ENCODE measurements around the gene RASSF1. TPM values are rescaled to one million over a fixed set of nuclear protein-coding genes. Genes with fewer than 3 reads are reported as not detected.

Gene RASSF1
- total and polyA plus RNA-seq, 5 donors = 15.6 to 20.4 (median 15.9) TPM

GRCh38 chr3:50341996-50342650 lies 1.5 kb upstream of the RASSF1 start:
- intact Hi-C loops (cut with DNase I) = no loop called here
- no peak overlapping the region for H3K4me3 ChIP-seq (ENCODE audit: low read length)
- no peak overlapping the region for H3K27ac ChIP-seq (ENCODE audit: low read length)
- H3K4me1 ChIP-seq (ENCODE audit: control insufficient read depth, insufficient read depth, low read length) = no peaks in the 10 kb centered on the region
- no peaks in the 10 kb centered on the region for H3K9me3 ChIP-seq (ENCODE audit: control insufficient read depth, low read length)
- DNase-seq (peak in 2 of 3 donors; percentile 37 to 62), ATAC-seq (no peak)
- WGBS = 91% methylated on average over 13 of the region's 13 CpGs
- H3K27me3 ChIP-seq (ENCODE audit: control insufficient read depth, insufficient read depth) = no peaks in the 10 kb centered on the region

DNA sequence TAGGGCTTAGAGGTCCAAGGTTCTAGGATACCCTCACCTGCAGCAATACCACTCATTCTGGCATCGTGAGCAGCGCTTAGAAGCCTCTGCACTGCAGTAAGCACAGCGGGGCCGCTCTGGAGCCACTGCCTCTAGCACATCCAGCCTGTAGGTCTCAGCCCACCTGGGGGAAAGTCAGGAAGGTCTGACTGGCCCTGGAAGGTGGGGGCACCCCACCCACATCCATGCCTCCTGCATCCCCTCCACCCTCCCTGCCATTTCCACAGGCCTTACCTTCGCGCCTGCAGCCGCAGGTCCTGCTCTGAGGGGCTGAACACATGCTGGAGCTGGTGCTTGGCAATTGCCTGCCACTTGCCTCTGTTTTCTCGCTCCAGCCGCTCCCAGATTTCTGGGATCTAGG lies 901 bp upstream of the RASSF1 start:
- ATAC-seq (no peak), DNase-seq (peak in 2 of 3 donors; percentile 63 to 73)
- H3K9me3 ChIP-seq (ENCODE audit: control insufficient read depth, low read length) = no peaks in the 10 kb centered on the region
- 86% methylated on average over 9 of the region's 9 CpGs for WGBS
- H3K4me3 ChIP-seq (ENCODE audit: low read length) = peak overlapping the region; percentile 12
- H3K27me3 ChIP-seq (ENCODE audit: control insufficient read depth, insufficient read depth) = no peaks in the 10 kb centered on the region
- no peaks in the 10 kb centered on the region for H3K4me1 ChIP-seq (ENCODE audit: control insufficient read depth, insufficient read depth, low read length)
- intact Hi-C loops (cut with DNase I) = no loop called here
- H3K27ac ChIP-seq (ENCODE audit: low read length) = peak overlapping the region; percentile 1

DNA sequence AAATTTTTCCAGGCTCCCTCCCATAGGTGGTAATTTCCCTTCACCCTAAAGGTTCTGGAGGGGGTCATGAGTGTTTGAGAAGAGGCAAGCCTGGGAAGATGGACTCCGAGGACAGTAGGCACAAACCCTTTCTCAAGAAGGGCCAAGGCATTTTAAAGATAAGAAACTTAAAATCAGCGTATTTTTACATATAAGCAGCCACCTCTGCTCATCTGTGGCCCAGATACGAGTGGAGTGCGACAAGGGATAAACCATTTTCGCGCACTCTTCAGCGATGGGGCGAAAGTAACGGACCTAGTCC lies 539 bp downstream of the RASSF1 start:
- ATAC-seq = no peak
- Histone ChIP-seq H3K4me3 (ENCODE audit: low read length) (peak overlapping the region; percentile 12), H3K9me3 (ENCODE audit: control insufficient read depth, low read length) (no peaks in the 10 kb centered on the region), H3K27me3 (ENCODE audit: control insufficient read depth, insufficient read depth) (no peaks in the 10 kb centered on the region), H3K27ac (ENCODE audit: low read length) (peak overlapping the region; percentile 53), H3K4me1 (ENCODE audit: control insufficient read depth, insufficient read depth, low read length) (no peaks in the 10 kb centered on the region)
- WGBS = 20% methylated on average over 9 of the region's 9 CpGs
- DNase-seq = no peak
- intact Hi-C loops (cut with DNase I) = no loop called here

- DNase-seq = peak in 1 of 3 donors; percentile 65
- no peaks in the 10 kb centered on the region for H3K4me1 ChIP-seq (ENCODE audit: control insufficient read depth, insufficient read depth, low read length)
- H3K27me3 ChIP-seq (ENCODE audit: control insufficient read depth, insufficient read depth) = no peaks in the 10 kb centered on the region
- WGBS = 76% methylated on average over 14 of the region's 14 CpGs
- no peak for ATAC-seq
- intact Hi-C loops (cut with DNase I) = no loop called here
- H3K9me3 ChIP-seq (ENCODE audit: control insufficient read depth, low read length) = no peaks in the 10 kb centered on the region
- H3K27ac ChIP-seq (ENCODE audit: low read length) = peak overlapping the region; percentile 2
- peak overlapping the region; percentile 12 for H3K4me3 ChIP-seq (ENCODE audit: low read length)
Observed at GRCh38 chr3:50339485-50340146, 1.0 kb downstream of the RASSF1 start.

DNA sequence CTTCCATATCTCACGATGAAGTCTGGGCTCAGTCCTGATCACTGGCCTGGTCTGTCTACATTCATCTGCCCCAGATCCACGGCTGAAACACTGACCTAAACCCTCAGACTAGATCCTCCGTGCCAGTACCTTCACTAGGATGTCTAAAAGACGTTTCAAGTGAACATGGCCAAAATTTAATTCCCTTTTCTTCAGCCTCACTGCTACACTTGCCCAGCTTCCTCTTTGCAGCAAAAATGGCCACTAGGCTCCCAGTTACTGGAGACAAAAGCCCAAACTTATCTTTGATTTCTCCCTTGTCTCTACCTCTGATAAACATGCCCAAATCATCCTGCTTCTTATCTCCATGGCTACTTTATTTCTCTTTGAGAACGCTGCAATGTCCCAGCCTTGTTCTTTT lies 1.7 kb downstream of the RASSF1 start:
- no peak overlapping the region for H3K4me3 ChIP-seq (ENCODE audit: low read length)
- DNase-seq (no peak), ATAC-seq (no peak)
- WGBS = 59% methylated on average over 5 of the region's 5 CpGs
- intact Hi-C loops (cut with DNase I) = no loop called here
- H3K27me3 ChIP-seq (ENCODE audit: control insufficient read depth, insufficient read depth) = no peaks in the 10 kb centered on the region
- H3K4me1 ChIP-seq (ENCODE audit: control insufficient read depth, insufficient read depth, low read length) = no peaks in the 10 kb centered on the region
- no peaks in the 10 kb centered on the region for H3K9me3 ChIP-seq (ENCODE audit: control insufficient read depth, low read length)
- H3K27ac ChIP-seq (ENCODE audit: low read length) = peak overlapping the region; percentile 60

DNA sequence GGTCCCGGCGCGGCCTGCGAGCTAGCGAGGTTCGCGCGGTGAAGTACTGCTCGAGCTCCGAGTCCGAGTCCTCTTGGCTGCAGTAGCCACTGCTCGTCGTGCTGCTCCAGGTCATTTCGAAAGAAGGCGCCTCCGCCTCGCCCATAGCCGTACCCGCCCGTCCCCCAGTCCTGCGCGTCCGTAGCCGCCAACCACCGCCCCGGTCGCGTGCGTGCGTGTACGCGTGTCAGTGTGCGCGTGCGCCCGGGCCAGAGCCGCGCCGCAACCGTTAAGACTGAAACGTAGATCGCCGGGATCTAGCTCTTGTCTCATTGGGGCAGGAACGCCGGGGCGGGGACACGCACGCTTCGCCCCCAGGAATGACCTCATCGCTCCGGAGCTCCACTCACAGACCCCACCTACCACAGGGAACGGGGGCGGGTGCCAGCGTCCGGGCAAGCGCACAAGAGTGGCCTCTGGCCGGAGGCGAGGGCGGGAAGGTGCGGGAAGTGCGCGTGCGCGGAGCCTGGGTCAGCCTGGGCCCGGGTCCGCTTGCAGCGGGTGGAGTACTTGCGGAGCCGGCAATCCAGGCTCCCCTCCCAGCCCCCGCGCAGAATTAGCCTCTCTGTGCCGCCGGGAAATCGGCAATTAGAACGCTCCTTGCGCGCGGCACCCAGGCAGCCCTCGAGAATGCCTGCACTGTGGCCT lies 3.3 kb downstream of the RASSF1 start:
- H3K4me3 ChIP-seq (ENCODE audit: low read length) = peak overlapping the region; percentile 74
- intact Hi-C loops (cut with DNase I) = no loop called here
- no peaks in the 10 kb centered on the region for H3K9me3 ChIP-seq (ENCODE audit: control insufficient read depth, low read length)
- peak overlapping the region; percentile 96 for H3K27ac ChIP-seq (ENCODE audit: low read length)
- peak; percentile 100 for DNase-seq
- peak; percentile 82 to 91 for ATAC-seq
- no peaks in the 10 kb centered on the region for H3K4me1 ChIP-seq (ENCODE audit: control insufficient read depth, insufficient read depth, low read length)
- no peaks in the 10 kb centered on the region for H3K27me3 ChIP-seq (ENCODE audit: control insufficient read depth, insufficient read depth)
- under 1% methylated on average over 79 of the region's 79 CpGs for WGBS

GRCh38 chr3:50336452-50337174 lies 4.0 kb downstream of the RASSF1 start:
- Histone ChIP-seq H3K27me3 (ENCODE audit: control insufficient read depth, insufficient read depth) (no peaks in the 10 kb centered on the region), H3K27ac (ENCODE audit: low read length) (peak overlapping the region; percentile 77), H3K4me1 (ENCODE audit: control insufficient read depth, insufficient read depth, low read length) (no peaks in the 10 kb centered on the region), H3K9me3 (ENCODE audit: control insufficient read depth, low read length) (no peaks in the 10 kb centered on the region), H3K4me3 (ENCODE audit: low read length) (peak overlapping the region; percentile 74)
- WGBS = under 1% methylated on average over 31 of the region's 31 CpGs
- no peak for DNase-seq
- ATAC-seq = no peak
- intact Hi-C loops (cut with DNase I) = no loop called here

- Histone ChIP-seq H3K27me3 (ENCODE audit: control insufficient read depth, insufficient read depth) (no peaks in the 10 kb centered on the region), H3K4me3 (ENCODE audit: low read length) (no peak overlapping the region), H3K9me3 (ENCODE audit: control insufficient read depth, low read length) (no peaks in the 10 kb centered on the region), H3K4me1 (ENCODE audit: control insufficient read depth, insufficient read depth, low read length) (no peaks in the 10 kb centered on the region), H3K27ac (ENCODE audit: low read length) (peak overlapping the region; percentile 63)
- ATAC-seq = no peak
- peak in 1 of 3 donors; percentile 28 for DNase-seq
- intact Hi-C loops (cut with DNase I) = no loop called here
- 42% methylated on average over 5 of the region's 5 CpGs for WGBS
Observed at GRCh38 chr3:50334339-50335075, 6.1 kb downstream of the RASSF1 start.

DNA sequence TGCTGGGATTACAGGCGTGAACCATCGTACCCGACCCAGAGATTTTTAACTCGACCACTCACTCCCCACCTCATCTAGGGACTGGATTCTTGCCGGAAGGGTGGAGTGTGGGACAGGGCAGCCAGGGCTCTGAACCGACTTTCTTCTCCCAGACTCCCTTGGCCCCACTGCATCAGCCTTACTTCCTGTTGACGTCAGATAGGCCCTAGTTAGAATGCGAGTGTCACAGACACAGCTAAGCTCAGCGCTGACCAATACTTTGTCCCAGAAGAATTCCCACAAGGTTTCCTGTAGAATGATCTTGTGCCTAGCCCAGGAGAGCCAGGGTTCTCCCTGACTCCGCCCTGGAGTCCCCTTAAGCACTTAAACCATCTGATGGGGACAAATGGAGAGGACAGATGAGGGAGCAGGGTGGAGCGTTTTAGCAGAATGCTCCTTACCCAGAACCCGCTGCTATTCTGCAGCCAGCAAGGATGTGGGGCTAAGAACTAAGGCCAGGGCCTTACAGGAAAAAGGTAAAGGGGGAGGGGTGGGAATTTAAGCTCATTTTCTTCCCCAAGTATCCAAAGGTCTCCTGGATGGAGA lies 6.8 kb downstream of the RASSF1 start:
- DNase-seq = peak; percentile 81 to 87 (median 83)

DNA sequence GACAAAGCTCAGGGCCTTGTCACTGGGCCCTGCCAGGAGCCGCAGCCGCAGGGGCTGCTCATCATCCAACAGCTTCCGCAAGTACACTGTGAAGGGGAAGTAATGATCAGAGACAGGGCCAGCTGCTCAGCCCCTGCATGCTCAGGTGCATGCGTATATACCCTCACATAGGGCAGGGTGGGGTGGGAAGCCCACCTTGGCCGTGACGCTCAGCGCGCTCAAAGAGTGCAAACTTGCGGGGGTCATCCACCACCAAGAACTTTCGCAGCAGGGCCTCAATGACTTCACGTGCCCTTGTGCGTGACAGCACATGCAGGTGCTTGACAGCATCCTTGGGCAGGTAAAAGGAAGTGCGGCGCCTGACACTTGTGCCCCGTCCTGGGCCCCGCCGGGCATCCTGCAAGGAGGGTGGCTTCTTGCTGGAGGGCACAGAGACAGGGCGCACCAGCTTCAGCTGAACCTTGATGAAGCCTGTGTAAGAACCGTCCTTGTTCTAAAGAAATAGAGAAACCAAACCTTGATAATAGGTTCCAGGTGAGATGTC lies 9.2 kb downstream of the RASSF1 start:
- intact Hi-C loops (cut with DNase I) = no loop called here

More for the DNA sequence above, 6.8 kb downstream of the RASSF1 start:
- Histone ChIP-seq H3K27me3 (ENCODE audit: control insufficient read depth, insufficient read depth) (no peaks in the 10 kb centered on the region), H3K4me3 (ENCODE audit: low read length) (no peak overlapping the region), H3K4me1 (ENCODE audit: control insufficient read depth, insufficient read depth, low read length) (no peaks in the 10 kb centered on the region), H3K27ac (ENCODE audit: low read length) (peak overlapping the region; percentile 71), H3K9me3 (ENCODE audit: control insufficient read depth, low read length) (no peaks in the 10 kb centered on the region)
- intact Hi-C loops (cut with DNase I) = no loop called here
- 41% methylated on average over 12 of the region's 12 CpGs for WGBS
- ATAC-seq = peak; percentile 40 to 64

More for the DNA sequence above, 9.2 kb downstream of the RASSF1 start:
- WGBS = 95% methylated on average over 19 of the region's 19 CpGs
- H3K4me1 ChIP-seq (ENCODE audit: control insufficient read depth, insufficient read depth, low read length) = peaks cover 3% of the 10 kb centered on the region
- DNase-seq (peak in 2 of 3 donors; percentile 17 to 40), ATAC-seq (no peak)
- H3K9me3 ChIP-seq (ENCODE audit: control insufficient read depth, low read length) = no peaks in the 10 kb centered on the region
- no peak overlapping the region for H3K27ac ChIP-seq (ENCODE audit: low read length)
- no peak overlapping the region for H3K4me3 ChIP-seq (ENCODE audit: low read length)
- no peaks in the 10 kb centered on the region for H3K27me3 ChIP-seq (ENCODE audit: control insufficient read depth, insufficient read depth)
